HEK293 (cell line): Measurements from ENCODE around the gene EFHD1.

ENCODE experiments used
- CTCF ChIA-PET: fragments of 350-600 bp; formaldehyde crosslinking; extraction: SDS; loops from one replicate; lab custom pipeline; 2021; ENCODE audit warnings: antibody characterized with exemption; lab: Yijun Ruan, JAX
- POLR2A ChIA-PET: fragments of 300-600 bp; formaldehyde crosslinking; extraction: SDS; loops from one replicate; lab custom pipeline; 2020; ENCODE audit warnings: antibody characterized with exemption, inconsistent platforms; lab: Yijun Ruan, JAX
- H3K27ac ChIP-seq: fragments of 200-500 bp; sonication (Bioruptor generic); 2 replicates; pipeline ENCODE4 v1.5.1; 2014; ENCODE audit warnings: low read depth, low read length, control low read depth, inconsistent platforms; ENCODE audit errors: extremely low read depth
- H3K36me3 ChIP-seq, 2 experiments: fragments of 200-500 bp in 1 of 2; sonication (Bioruptor generic) in 1 of 2; 1 replicate in 1 of 2; 2 replicates in 1 of 2; pipeline ENCODE4 v1.5.1; 2014 to 2017; ENCODE audit warnings: inconsistent platforms in 2 of 2, low read length in 2 of 2; ENCODE audit not compliant: control insufficient read depth in 2 of 2, insufficient read depth in 1 of 2
- H3K4me1 ChIP-seq: fragments of 200-500 bp; sonication (Bioruptor generic); 2 replicates; pipeline ENCODE4 v1.5.1; 2014; ENCODE audit warnings: mild to moderate bottlenecking, low read length, inconsistent platforms; ENCODE audit not compliant: control insufficient read depth, insufficient read depth
- H3K4me3 ChIP-seq: 2 replicates; pipeline ENCODE4 v1.5.1; 2011; ENCODE audit warnings: low read depth, mild to moderate bottlenecking, control low read depth, low read length, moderate library complexity
- H3K9me3 ChIP-seq: fragments of 200-500 bp; sonication (Bioruptor generic); 2 replicates; pipeline ENCODE4 v1.5.1; 2014; ENCODE audit warnings: low read depth, low read length, inconsistent platforms; ENCODE audit not compliant: control insufficient read depth, insufficient read depth
- KLF1 ChIP-seq: fragments of 450-650 bp; formaldehyde crosslinking; IDR thresholded peaks from 2 replicates; pipeline ENCODE4 v1.5.1; 2016; ENCODE audit warnings: missing biosample characterization, missing genetic modification characterization
- KLF8 ChIP-seq: fragments of 450-650 bp; formaldehyde crosslinking; IDR thresholded peaks from 2 replicates; pipeline ENCODE4 v1.5.1; 2016; ENCODE audit warnings: missing biosample characterization, missing genetic modification characterization
- MYNN ChIP-seq: fragments of 450-650 bp; formaldehyde crosslinking; IDR thresholded peaks from 2 replicates; pipeline ENCODE4 v1.5.1; 2016; ENCODE audit warnings: missing biosample characterization, missing genetic modification characterization, borderline replicate concordance
- REST ChIP-seq: fragments of 450-650 bp; formaldehyde crosslinking; IDR thresholded peaks from 2 replicates; pipeline ENCODE4 v1.5.1; 2016; ENCODE audit warnings: missing biosample characterization, missing genetic modification characterization
- ZBTB44 ChIP-seq: fragments of 450-650 bp; IDR thresholded peaks from 2 replicates; pipeline ENCODE4 v1.5.1; 2018; ENCODE audit warnings: missing biosample characterization, mild to moderate bottlenecking, missing genetic modification characterization
- ZNF155 ChIP-seq: fragments of 450-650 bp; formaldehyde crosslinking; IDR thresholded peaks from 2 replicates; pipeline ENCODE4 v1.5.1; 2016; ENCODE audit warnings: missing biosample characterization, missing genetic modification characterization
- ZNF266 ChIP-seq: fragments of 450-650 bp; formaldehyde crosslinking; IDR thresholded peaks from 2 replicates; pipeline ENCODE4 v1.5.1; 2016; ENCODE audit warnings: missing biosample characterization, missing genetic modification characterization, low read depth
- ZNF391 ChIP-seq: fragments of 450-650 bp; formaldehyde crosslinking; IDR thresholded peaks from 2 replicates; pipeline ENCODE4 v1.5.1; 2016; ENCODE audit warnings: low read depth, missing biosample characterization, missing genetic modification characterization, borderline replicate concordance
- ZNF48 ChIP-seq: fragments of 450-650 bp; formaldehyde crosslinking; IDR thresholded peaks from 2 replicates; pipeline ENCODE4 v1.5.1; 2016; ENCODE audit warnings: missing biosample characterization, missing genetic modification characterization
- ZNF544 ChIP-seq: fragments of 450-650 bp; formaldehyde crosslinking; IDR thresholded peaks from 2 replicates; pipeline ENCODE4 v1.5.0; 2017; ENCODE audit warnings: missing biosample characterization, missing genetic modification characterization
- ZNF560 ChIP-seq: fragments of 450-650 bp; formaldehyde crosslinking; IDR thresholded peaks from 2 replicates; pipeline ENCODE4 v1.5.1; 2017; ENCODE audit warnings: missing biosample characterization, missing genetic modification characterization, borderline replicate concordance
- ZNF654 ChIP-seq: fragments of 450-650 bp; formaldehyde crosslinking; IDR thresholded peaks from 2 replicates; pipeline ENCODE4 v1.5.1; 2016; ENCODE audit warnings: low read depth, missing biosample characterization, missing genetic modification characterization
- ZNF830 ChIP-seq: fragments of 450-650 bp; IDR thresholded peaks from 2 replicates; pipeline ENCODE4 v1.5.0; 2018; ENCODE audit warnings: missing biosample characterization, missing genetic modification characterization, low read depth, mild to moderate bottlenecking, moderate library complexity
- ZSCAN4 ChIP-seq: fragments of 450-650 bp; formaldehyde crosslinking; IDR thresholded peaks from 2 replicates; pipeline ENCODE4 v1.5.1; 2017; ENCODE audit warnings: missing biosample characterization, missing genetic modification characterization
- TF ChIP-seq, protein P1 (sequence below): fragments of 450-650 bp; formaldehyde crosslinking; IDR thresholded peaks from 2 replicates; pipeline ENCODE4; 2016; ENCODE audit warnings: missing biosample characterization, missing genetic modification characterization
- TF ChIP-seq, protein P2 (sequence below): fragments of 450-650 bp; formaldehyde crosslinking; IDR thresholded peaks from 2 replicates; pipeline ENCODE4 v1.5.1; 2016; ENCODE audit warnings: missing biosample characterization, missing genetic modification characterization

Gene EFHD1

GRCh38 chr2:232613538-232614134, 19.8 kb upstream of the EFHD1 start:
- Histone ChIP-seq H3K4me1 (no peaks in the 10 kb centered on the region), H3K4me3 (no peak overlapping the region), H3K27ac (no peak overlapping the region), H3K36me3 (no peaks in the 10 kb centered on the region), H3K9me3 (no peaks in the 10 kb centered on the region)
- CTCF ChIA-PET: interaction anchor here (1.5 kb wide), 2 partner anchors 20 to 23 kb away, joined by 3 to 4 read pairs; partner anchors contain the start of gene EFHD1
- POLR2A ChIA-PET: no interaction called here
- TF ChIP-seq KLF8 (no peak), KLF1 (tag by site-specific recombination) (no peak), ZSCAN4 (tag by site-specific recombination) (peak; percentile 100), ZNF830 (no peak), ZNF48 (no peak), ZNF155 (tag by site-specific recombination) (no peak), ZNF391 (tag by site-specific recombination) (no peak), ZNF266 (tag by site-specific recombination) (0 out of 2 replicates have a peak, but pooled peaks have one; percentile 31), REST (tag by site-specific recombination) (no peak), ZBTB44 (tag by site-specific recombination) (no peak)
- TF ChIP-seq, protein P1, sequence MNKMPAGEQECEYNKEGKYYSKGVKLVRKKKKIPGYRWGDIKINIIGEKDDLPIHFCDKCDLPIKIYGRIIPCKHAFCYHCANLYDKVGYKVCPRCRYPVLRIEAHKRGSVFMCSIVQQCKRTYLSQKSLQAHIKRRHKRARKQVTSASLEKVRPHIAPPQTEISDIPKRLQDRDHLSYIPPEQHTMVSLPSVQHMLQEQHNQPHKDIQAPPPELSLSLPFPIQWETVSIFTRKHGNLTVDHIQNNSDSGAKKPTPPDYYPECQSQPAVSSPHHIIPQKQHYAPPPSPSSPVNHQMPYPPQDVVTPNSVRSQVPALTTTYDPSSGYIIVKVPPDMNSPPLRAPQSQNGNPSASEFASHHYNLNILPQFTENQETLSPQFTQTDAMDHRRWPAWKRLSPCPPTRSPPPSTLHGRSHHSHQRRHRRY (tag by site-specific recombination): no peak

GRCh38 chr2:232615339-232615738, 18.1 kb upstream of the EFHD1 start:
- POLR2A ChIA-PET: no interaction called here
- no peak overlapping the region for H3K27ac ChIP-seq
- H3K9me3 ChIP-seq: no peaks in the 10 kb centered on the region
- no peaks in the 10 kb centered on the region for H3K4me1 ChIP-seq
- no peaks in the 10 kb centered on the region for H3K36me3 ChIP-seq
- TF ChIP-seq, protein P2, sequence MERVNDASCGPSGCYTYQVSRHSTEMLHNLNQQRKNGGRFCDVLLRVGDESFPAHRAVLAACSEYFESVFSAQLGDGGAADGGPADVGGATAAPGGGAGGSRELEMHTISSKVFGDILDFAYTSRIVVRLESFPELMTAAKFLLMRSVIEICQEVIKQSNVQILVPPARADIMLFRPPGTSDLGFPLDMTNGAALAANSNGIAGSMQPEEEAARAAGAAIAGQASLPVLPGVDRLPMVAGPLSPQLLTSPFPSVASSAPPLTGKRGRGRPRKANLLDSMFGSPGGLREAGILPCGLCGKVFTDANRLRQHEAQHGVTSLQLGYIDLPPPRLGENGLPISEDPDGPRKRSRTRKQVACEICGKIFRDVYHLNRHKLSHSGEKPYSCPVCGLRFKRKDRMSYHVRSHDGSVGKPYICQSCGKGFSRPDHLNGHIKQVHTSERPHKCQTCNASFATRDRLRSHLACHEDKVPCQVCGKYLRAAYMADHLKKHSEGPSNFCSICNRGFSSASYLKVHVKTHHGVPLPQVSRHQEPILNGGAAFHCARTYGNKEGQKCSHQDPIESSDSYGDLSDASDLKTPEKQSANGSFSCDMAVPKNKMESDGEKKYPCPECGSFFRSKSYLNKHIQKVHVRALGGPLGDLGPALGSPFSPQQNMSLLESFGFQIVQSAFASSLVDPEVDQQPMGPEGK (tag by site-specific recombination): no peak
- no peak for TF ChIP-seq ZNF560 (tag by site-specific recombination)
- no peak for TF ChIP-seq ZNF654 (tag by site-specific recombination)
- TF ChIP-seq ZNF544: no peak
- no peak for TF ChIP-seq MYNN (tag by site-specific recombination)
- H3K4me3 ChIP-seq: no peak overlapping the region
- CTCF ChIA-PET: interaction anchor here (0.6 to 1.5 kb wide), 2 partner anchors 13 to 21 kb away, joined by 3 to 4 read pairs; no protein-coding TSS in a partner anchor
